H1 (cell line): ENCODE measurements around the gene CTNNA3. TPM values are rescaled to one million over a fixed set of nuclear protein-coding genes. Genes with fewer than 3 reads are reported as not detected.

Experiments used
- CTCF ChIA-PET: fragments of 300-600 bp; sonication (Branson Sonifier 250); formaldehyde crosslinking; loops from one replicate; lab custom pipeline; 2021; ENCODE audit not compliant: partially characterized antibody; lab: Charles Lee
- POLR2A ChIA-PET: fragments of 300-600 bp; sonication (Branson Sonifier 250); formaldehyde crosslinking; loops from one replicate; lab custom pipeline; 2021; ENCODE audit warnings: inconsistent platforms; ENCODE audit not compliant: partially characterized antibody; lab: Charles Lee
- DNase-seq, 2 experiments: peaks; one replicate each; pipeline versions ENCODE4 v3.0.0 to v3.0.0-alpha.2; 2010 to 2022; ENCODE audit warnings: low spot score in 2 of 2, low read depth in 1 of 2, mixed read lengths in 1 of 2
- FAIRE-seq: peaks from 2 replicates; lab custom pipeline; 2011; peaks lifted over from hg19 to GRCh38; lab: Jason Lieb, UNC
- H2AFZ ChIP-seq: 2 replicates; pipeline ENCODE4 v1.8.1; 2012; ENCODE audit warnings: low read length, inconsistent platforms
- H2AK5ac ChIP-seq: 2 replicates; pipeline ENCODE4 v1.6.1; 2013; ENCODE audit warnings: low read depth, low read length
- H2BK120ac ChIP-seq: replicated peaks from 2 replicates; pipeline ENCODE3; 2013; ENCODE audit warnings: low read depth, low read length, inconsistent platforms
- H2BK12ac ChIP-seq: 2 replicates; pipeline ENCODE4 v1.6.1; 2013; ENCODE audit warnings: low read depth, low read length
- H2BK15ac ChIP-seq: 2 replicates; pipeline ENCODE4 v1.6.1; 2013; ENCODE audit warnings: low read length
- H2BK20ac ChIP-seq: 2 replicates; pipeline ENCODE4 v1.6.1; 2013; ENCODE audit warnings: low read length
- H2BK5ac ChIP-seq: 2 replicates; pipeline ENCODE4 v1.6.1; 2013; ENCODE audit warnings: low read depth, low read length
- H3K14ac ChIP-seq: 2 replicates; pipeline ENCODE4 v1.6.1; 2013; ENCODE audit warnings: inconsistent platforms; ENCODE audit not compliant: insufficient read length
- H3K18ac ChIP-seq: 2 replicates; pipeline ENCODE4 v1.6.1; 2013; ENCODE audit warnings: low read length; ENCODE audit errors: extremely low read depth
- H3K23ac ChIP-seq: 2 replicates; pipeline ENCODE4 v1.6.1; 2013; ENCODE audit warnings: inconsistent platforms; ENCODE audit not compliant: insufficient read length
- H3K23me2 ChIP-seq: 2 replicates; pipeline ENCODE4 v1.6.1; 2013; ENCODE audit warnings: low read depth, low read length
- H3K27ac ChIP-seq: 2 replicates; pipeline ENCODE4 v1.6.1; 2011; ENCODE audit warnings: low read depth, low read length, inconsistent platforms
- H3K27me3 ChIP-seq, 4 experiments: replicated peaks in 1 of 4; 1 replicate in 1 of 4; 2 replicates in 3 of 4; pipeline versions ENCODE4 v1.6.1 to v1.8.1; 2011 to 2013; ENCODE audit warnings: low read length in 3 of 4, mild to moderate bottlenecking in 3 of 4, inconsistent platforms in 2 of 4, mixed read lengths in 2 of 4, moderate library complexity in 1 of 4; ENCODE audit not compliant: control insufficient read depth in 3 of 4, insufficient read depth in 3 of 4; ENCODE audit errors: extremely low read depth in 1 of 4
- H3K36me3 ChIP-seq, 4 experiments: 2 replicates each; pipeline versions ENCODE4 v1.6.1 to v1.8.1; 2011 to 2013; ENCODE audit warnings: mild to moderate bottlenecking in 4 of 4, low read length in 3 of 4, moderate library complexity in 2 of 4, control low read depth in 1 of 4, inconsistent platforms in 1 of 4; ENCODE audit not compliant: insufficient read depth in 4 of 4, control insufficient read depth in 2 of 4
- H3K4ac ChIP-seq: replicated peaks from 2 replicates; pipeline ENCODE3; 2013; ENCODE audit warnings: low read length, low read depth, mixed read lengths, inconsistent platforms; ENCODE audit not compliant: insufficient read length
- H3K4me1 ChIP-seq, 4 experiments: replicated peaks in 1 of 4; 1 replicate in 1 of 4; 2 replicates in 3 of 4; pipeline versions ENCODE4 v1.6.1 to v1.8.1; 2011 to 2013; ENCODE audit warnings: low read length in 3 of 4, inconsistent platforms in 2 of 4, mixed read lengths in 1 of 4; ENCODE audit not compliant: insufficient read depth in 4 of 4, control insufficient read depth in 3 of 4
- H3K4me2 ChIP-seq, 2 experiments: 2 replicates each; pipeline versions ENCODE4 v1.6.1 to v1.8.1; 2011 to 2013; ENCODE audit warnings: low read depth in 2 of 2, low read length in 2 of 2, control low read depth in 1 of 2, inconsistent platforms in 1 of 2, mild to moderate bottlenecking in 1 of 2; ENCODE audit not compliant: insufficient read depth in 1 of 2
- H3K4me3 ChIP-seq, 4 experiments: fragments of 200-600, 300-600 bp in 1 of 4; sonication (generic), shearing (Covaris generic), sonication (Bioruptor Twin) in 1 of 4; 2 replicates each; pipeline versions ENCODE4 v1.5.1 to v1.8.1; 2011 to 2016; ENCODE audit warnings: low read length in 4 of 4, low read depth in 3 of 4, control low read depth in 2 of 4, inconsistent platforms in 2 of 4, mild to moderate bottlenecking in 2 of 4, mixed read lengths in 1 of 4, moderate library complexity in 1 of 4; ENCODE audit not compliant: insufficient read depth in 2 of 4; ENCODE audit errors: extremely low read depth in 1 of 4
- H3K56ac ChIP-seq: replicated peaks from 2 replicates; pipeline ENCODE3; 2013; ENCODE audit warnings: low read depth, mild to moderate bottlenecking, mixed read lengths, low read length, inconsistent platforms; ENCODE audit not compliant: insufficient read length
- H3K79me1 ChIP-seq: 2 replicates; pipeline ENCODE4 v1.6.1; 2013; ENCODE audit warnings: low read depth, low read length, control low read depth
- H3K79me2 ChIP-seq, 2 experiments: 2 replicates each; pipeline versions ENCODE4 v1.6.1 to v1.8.1; 2012 to 2013; ENCODE audit warnings: low read length in 2 of 2, mild to moderate bottlenecking in 2 of 2, inconsistent platforms in 1 of 2; ENCODE audit not compliant: insufficient read depth in 2 of 2, control insufficient read depth in 1 of 2
- H3K9ac ChIP-seq, 4 experiments: replicated peaks in 1 of 4; 1 replicate in 1 of 4; 2 replicates in 3 of 4; pipeline versions ENCODE4 v1.6.1 to v1.8.1; 2011 to 2013; ENCODE audit warnings: low read depth in 3 of 4, low read length in 3 of 4, control low read depth in 2 of 4, mild to moderate bottlenecking in 2 of 4, moderate library complexity in 2 of 4, inconsistent platforms in 1 of 4; ENCODE audit errors: extremely low read depth in 1 of 4
- H3K9me3 ChIP-seq, 2 experiments: 2 replicates each; pipeline versions ENCODE4 v1.6.1 to v1.8.1; 2012 to 2013; ENCODE audit warnings: mild to moderate bottlenecking in 2 of 2, moderate library complexity in 2 of 2, control low read depth in 1 of 2, inconsistent platforms in 1 of 2, low read depth in 1 of 2, low read length in 1 of 2, mixed read lengths in 1 of 2; ENCODE audit not compliant: insufficient read depth in 2 of 2
- H4K20me1 ChIP-seq, 2 experiments: replicated peaks in 1 of 2; 2 replicates each; pipeline versions ENCODE3 to v1.8.1; 2011 to 2013; ENCODE audit warnings: inconsistent platforms in 2 of 2, low read length in 2 of 2, mild to moderate bottlenecking in 1 of 2; ENCODE audit not compliant: insufficient read depth in 2 of 2, control insufficient read depth in 1 of 2
- H4K5ac ChIP-seq: 2 replicates; pipeline ENCODE4 v1.6.1; 2013; ENCODE audit warnings: low read length, low read depth, mixed read lengths, inconsistent platforms; ENCODE audit not compliant: insufficient read length
- H4K8ac ChIP-seq: 2 replicates; pipeline ENCODE4 v1.8.0; 2013; ENCODE audit warnings: mild to moderate bottlenecking, moderate library complexity, low read length, inconsistent platforms; ENCODE audit not compliant: insufficient read depth; ENCODE audit errors: extremely low read depth
- H4K91ac ChIP-seq: replicated peaks from 2 replicates; pipeline ENCODE3; 2013; ENCODE audit warnings: low read length, mixed read lengths, inconsistent platforms; ENCODE audit not compliant: insufficient read length
- EGR1 ChIP-seq: IDR thresholded peaks from 2 replicates; pipeline ENCODE4 v1.6.1; 2011; ENCODE audit warnings: low read depth, low read length, borderline replicate concordance
- WGBS, 2 experiments: shearing (Covaris generic) in 1 of 2; methylation state at CpG; one replicate each; pipeline versions ENCODE4 v1.1.6 to v1.1.7; 2013 to 2015; ENCODE audit warnings: low lambda C conversion rate in 2 of 2, mixed read lengths in 2 of 2, inconsistent platforms in 1 of 2, low coverage in 1 of 2, missing lambda C conversion rate in 1 of 2; ENCODE audit not compliant: insufficient replicate concordance in 2 of 2, insufficient coverage in 1 of 2, insufficient read length in 1 of 2; ENCODE audit errors: extremely low coverage in 1 of 2, missing lambda C conversion rate in 1 of 2; 5-methylcytosine and 5-hydroxymethylcytosine counted together
- polyA plus RNA-seq, 7 experiments: library from polyadenylated mRNA; depleted of rRNA in 3 of 7; stranded (reverse) in 5 of 7; unstranded in 2 of 7; fragments of >200 nt in 5 of 7; fragments of 200-250 nt in 2 of 7; gene quantifications; 1 replicate in 5 of 7; 2 replicates in 1 of 7; 4 replicates in 1 of 7; pipeline versions ENCODE4 v1.2.1 to v1.2.3, GENCODE V29; 2011 to 2013; ENCODE audit warnings: missing spikeins in 2 of 7, mixed read lengths in 2 of 7
- total RNA-seq: library from RNA; stranded (reverse); fragmentation: NEBNext Ultra II Directional; extraction: Animal tissue kit (Norgen Biotek cat#: 25700); gene quantifications from 2 replicates; pipeline ENCODE4 v1.2.1, GENCODE V29; 2021

The CTNNA3 gene
- total and polyA plus RNA-seq, 2 of the 8 experiments (the other 6 are each of a cell fraction or from before 2014, with no cell fraction given) = 1.3 to 1.5 TPM

DNA sequence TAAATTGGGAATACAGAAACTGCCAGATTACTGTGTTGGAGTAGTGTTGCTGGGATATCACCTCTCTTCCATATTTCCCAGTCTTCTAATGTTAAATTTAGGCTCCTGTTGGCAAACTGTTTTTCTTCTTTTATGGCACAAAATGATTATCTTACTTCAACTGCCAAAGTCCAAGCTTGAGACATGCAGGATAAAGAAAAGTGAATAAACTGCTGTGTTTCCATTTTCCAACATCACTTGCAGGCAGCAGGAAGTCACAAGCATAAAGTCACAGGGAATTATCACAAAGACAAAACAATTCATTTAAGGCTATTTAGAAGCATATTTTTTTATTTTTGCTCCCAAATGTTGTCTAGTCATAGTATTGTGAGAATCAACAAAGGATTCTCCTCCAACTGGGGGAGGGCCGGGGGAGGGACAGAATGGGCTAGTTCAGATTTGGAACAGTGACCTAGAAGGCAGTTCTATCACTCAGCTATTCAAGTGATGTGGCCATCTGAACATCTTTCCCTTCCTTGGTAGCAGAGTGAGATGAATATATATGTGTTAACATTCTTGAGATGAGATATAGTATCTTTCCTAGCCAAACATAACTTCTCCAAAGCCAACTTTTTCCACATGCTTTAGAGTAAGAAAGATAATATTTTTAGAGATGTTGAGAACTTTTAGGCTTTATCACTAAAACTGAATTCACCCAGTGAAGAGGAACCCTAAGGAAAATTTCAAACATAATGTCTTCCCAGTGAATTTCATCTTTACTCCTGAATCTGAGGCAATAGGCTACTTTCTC lies 364.7 kb downstream of the CTNNA3 start:
- H3K27me3 ChIP-seq = no peaks in the 10 kb centered on the region
- H2BK12ac ChIP-seq = no peak overlapping the region
- FAIRE-seq (no peak), DNase-seq (no peak)
- H2BK15ac ChIP-seq = no peak overlapping the region
- H2AFZ ChIP-seq = no peak overlapping the region
- H4K20me1 ChIP-seq = no peaks in the 10 kb centered on the region
- no peak overlapping the region for H3K18ac ChIP-seq
- no peaks in the 10 kb centered on the region for H3K36me3 ChIP-seq
- H2BK120ac ChIP-seq = no peak overlapping the region
- no peak overlapping the region for H2AK5ac ChIP-seq
- POLR2A ChIA-PET = no interaction called here
- CTCF ChIA-PET = interaction anchor here (1.1 kb wide), 1 partner anchor 250 kb away, joined by 4 read pairs; no protein-coding TSS in a partner anchor
- no peak overlapping the region for H3K9ac ChIP-seq
- H3K14ac ChIP-seq = no peak overlapping the region
- H3K56ac ChIP-seq = no peak overlapping the region
- H3K79me2 ChIP-seq = no peaks in the 10 kb centered on the region
- H2BK5ac ChIP-seq = no peak overlapping the region
- no peaks in the 10 kb centered on the region for H3K4me1 ChIP-seq
- no peak overlapping the region for H3K23ac ChIP-seq
- no peak overlapping the region for H4K5ac ChIP-seq
- H3K4me2 ChIP-seq = no peak overlapping the region
- 95% methylated on average over 1 of the region's 1 CpG; no CpG with 5 or more reads in 1 of the 2 experiments for WGBS, 2 experiments
- no peaks in the 10 kb centered on the region for H3K23me2 ChIP-seq
- H3K79me1 ChIP-seq = no peaks in the 10 kb centered on the region
- no peak overlapping the region for H3K4me3 ChIP-seq
- H3K27ac ChIP-seq = no peak overlapping the region
- no peaks in the 10 kb centered on the region for H3K9me3 ChIP-seq
- H2BK20ac ChIP-seq = no peak overlapping the region
- H4K8ac ChIP-seq = no peak overlapping the region
- no peak overlapping the region for H4K91ac ChIP-seq
- no peak overlapping the region for H3K4ac ChIP-seq
- no peak for TF ChIP-seq EGR1
